ENCODE measurements around the gene BAX.

The BAX gene

GRCh38 chr19:48975947-48976847 lies 21.5 kb downstream of the BAX start:
- FAIRE-seq, result no peak
- DNase-seq (ENCODE audit: extremely low spot score, insufficient read length, low read depth), result no peak

DNA sequence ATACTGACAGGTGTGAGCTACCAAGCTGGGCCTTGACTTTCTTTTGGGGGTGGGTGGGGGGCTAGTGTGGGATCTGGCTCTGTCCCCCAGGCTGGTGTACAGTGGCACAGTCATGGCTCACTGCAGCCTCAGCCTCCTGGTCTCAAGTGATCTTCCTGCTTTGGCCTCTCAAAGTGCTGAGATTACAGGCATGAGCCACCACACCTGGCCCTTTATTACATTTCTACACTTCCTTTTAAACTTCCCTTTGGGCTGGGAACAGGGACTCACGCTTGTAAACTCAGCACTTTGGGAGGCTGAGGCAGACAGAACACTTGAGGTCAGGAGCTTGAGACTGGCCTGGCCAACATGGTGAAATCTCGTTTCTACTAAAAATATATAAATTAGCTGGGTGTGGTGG lies 22.4 kb downstream of the BAX start:
- FAIRE-seq, result no peak
- no peak for DNase-seq (ENCODE audit: extremely low spot score, insufficient read length, low read depth)

GRCh38 chr19:48982280-48982679 lies 27.6 kb downstream of the BAX start:
- no peak for FAIRE-seq
- DNase-seq (ENCODE audit: extremely low spot score, insufficient read length, low read depth), result no peak

DNA sequence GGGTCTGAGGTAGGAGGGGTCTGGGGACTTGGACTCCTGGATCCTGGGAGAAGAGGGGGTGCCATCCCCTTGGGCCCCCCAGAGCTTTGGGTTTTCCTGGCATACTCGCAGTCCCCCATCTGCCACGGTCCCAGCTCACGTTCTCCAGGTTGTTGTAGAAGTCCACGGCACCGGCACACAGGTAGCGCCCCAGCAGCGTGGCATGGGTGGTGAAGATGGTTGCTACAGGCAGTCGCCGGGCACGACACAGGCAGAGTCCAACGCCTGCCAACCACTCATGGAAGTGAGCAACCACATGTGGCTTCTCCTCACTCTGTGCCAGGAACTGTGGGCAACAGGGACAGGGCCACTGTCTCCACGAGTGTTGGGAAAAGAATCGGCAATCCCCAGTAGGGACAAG lies 31.0 kb downstream of the BAX start:
- FAIRE-seq, result no peak
- DNase-seq (ENCODE audit: extremely low spot score, insufficient read length, low read depth), result no peak

DNA sequence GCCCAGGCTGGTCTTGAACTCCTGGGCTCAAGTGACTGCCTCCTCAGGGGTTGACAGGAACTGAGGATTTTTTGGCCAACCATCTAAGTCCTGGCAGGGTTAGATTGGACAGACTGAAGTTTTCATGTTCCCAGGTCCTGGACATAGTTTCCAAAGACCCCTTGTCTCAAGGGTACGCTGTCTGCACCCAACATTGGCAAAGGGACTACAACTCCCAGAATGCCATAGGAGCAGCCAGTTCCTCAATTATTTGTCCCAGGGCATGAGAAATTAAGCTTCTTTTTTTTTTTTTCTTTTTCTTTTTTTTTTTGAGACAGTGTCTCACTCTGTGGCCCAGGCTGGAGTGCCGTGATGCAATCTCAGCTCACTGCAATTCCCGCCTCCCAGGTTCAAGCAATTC lies 31.5 kb downstream of the BAX start:
- no peak for DNase-seq (ENCODE audit: extremely low spot score, insufficient read length, low read depth)
- no peak for FAIRE-seq

DNA sequence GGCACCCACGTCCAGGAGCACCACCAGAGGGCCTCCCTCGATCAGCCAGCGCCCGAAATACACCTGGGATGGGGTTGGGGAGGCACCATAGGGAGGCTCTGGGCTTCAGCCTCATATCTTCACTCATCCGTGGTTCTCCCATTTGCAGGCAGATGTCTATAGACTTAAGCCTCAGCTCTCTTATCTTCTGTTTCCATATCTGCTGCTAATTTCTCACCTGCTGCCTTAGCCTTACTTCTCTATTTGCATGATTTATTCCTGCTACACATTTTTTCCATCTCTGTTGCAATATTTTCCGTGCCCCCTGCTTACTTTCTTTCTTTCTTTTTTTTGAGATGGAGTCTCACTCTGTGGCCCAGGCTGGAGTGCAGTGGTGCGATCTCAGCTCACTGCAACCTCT lies 32.6 kb downstream of the BAX start:
- no peak for DNase-seq (ENCODE audit: extremely low spot score, insufficient read length, low read depth)
- no peak for FAIRE-seq

GRCh38 chr19:48988286-48988685 lies 33.6 kb downstream of the BAX start:
- DNase-seq (ENCODE audit: extremely low spot score, insufficient read length, low read depth) (no peak), FAIRE-seq (no peak)

DNA sequence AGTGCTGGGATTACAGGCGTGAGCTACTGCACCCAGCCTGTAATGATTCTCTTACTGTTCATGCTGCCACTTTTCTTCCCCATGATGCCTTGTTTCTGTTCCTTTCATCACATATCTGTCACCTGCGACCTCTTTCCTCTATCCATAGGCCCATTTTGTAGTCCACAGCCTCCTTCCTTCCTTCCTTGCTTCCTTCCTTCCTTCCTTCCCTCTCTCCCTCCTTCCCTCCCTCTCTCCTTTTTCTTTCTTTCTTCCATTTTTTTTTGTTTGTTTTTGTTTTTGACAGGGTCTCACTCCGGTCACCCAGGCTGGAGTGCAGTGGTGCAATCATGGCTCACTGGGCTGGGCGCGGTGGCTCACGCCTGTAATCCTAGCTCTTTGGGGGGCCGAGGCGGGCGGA lies 34.2 kb downstream of the BAX start:
- no peak for DNase-seq (ENCODE audit: extremely low spot score, insufficient read length, low read depth)
- FAIRE-seq, result no peak

DNA sequence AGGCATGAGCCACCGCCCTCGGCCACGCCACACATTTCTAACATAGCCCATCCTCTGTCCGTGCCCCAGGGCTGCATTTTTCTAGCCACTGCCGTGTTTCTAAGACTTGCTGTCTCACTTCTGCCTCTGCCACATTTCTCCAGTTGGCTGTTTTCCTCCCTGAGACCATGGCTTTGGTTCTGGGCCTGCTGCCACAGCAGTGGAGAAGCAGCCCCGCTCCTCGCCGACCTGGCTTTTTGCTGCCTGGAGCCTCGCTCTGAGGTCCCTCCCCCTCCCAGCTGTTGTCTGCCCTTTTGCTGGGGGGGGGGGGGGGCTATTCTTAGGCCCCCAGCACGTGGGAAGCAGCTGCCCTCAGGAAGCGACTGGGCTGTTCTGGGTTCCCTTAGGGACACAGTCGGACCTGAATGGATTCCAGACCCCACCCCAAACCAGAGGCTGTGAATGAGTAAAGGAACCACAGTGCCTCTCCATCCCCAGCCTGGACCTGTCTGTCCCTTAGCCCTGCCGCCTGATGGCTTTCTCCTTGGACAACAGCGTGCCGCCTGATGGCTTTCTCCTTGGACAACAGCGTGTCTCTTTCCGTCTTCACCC lies 35.1 kb downstream of the BAX start:
- FAIRE-seq (no peak), DNase-seq (ENCODE audit: extremely low spot score, insufficient read length, low read depth) (no peak)

DNA sequence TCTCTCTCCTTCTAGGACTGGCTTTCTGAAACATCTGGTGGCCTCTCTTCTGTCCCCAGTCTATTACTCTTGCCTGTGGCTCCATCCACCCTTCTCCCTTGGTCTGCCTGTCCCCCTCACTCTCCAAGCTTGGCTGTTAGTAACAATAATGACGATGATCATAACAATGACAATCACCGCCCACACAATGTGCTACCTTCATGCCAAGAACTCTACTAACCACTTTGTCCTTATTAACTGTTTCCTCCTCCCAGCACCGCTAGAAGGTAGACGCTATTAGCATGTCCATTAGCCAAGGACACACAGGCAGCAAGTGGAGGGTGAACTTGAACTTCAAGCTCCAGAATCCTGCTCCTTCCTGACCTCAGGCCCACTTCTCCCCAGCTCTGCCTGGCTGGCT lies 35.7 kb downstream of the BAX start:
- DNase-seq (ENCODE audit: extremely low spot score, insufficient read length, low read depth) (no peak), FAIRE-seq (no peak)

GRCh38 chr19:48991011-48991609 lies 36.4 kb downstream of the BAX start:
- DNase-seq (ENCODE audit: extremely low spot score, insufficient read length, low read depth), result no peak
- no peak for FAIRE-seq

GRCh38 chr19:48991873-48992580 lies 37.4 kb downstream of the BAX start:
- no peak for DNase-seq (ENCODE audit: extremely low spot score, insufficient read length, low read depth)
- FAIRE-seq, result no peak

GRCh38 chr19:48992581-48993174 lies 38.0 kb downstream of the BAX start:
- FAIRE-seq (no peak), DNase-seq (ENCODE audit: extremely low spot score, insufficient read length, low read depth) (no peak)

DNA sequence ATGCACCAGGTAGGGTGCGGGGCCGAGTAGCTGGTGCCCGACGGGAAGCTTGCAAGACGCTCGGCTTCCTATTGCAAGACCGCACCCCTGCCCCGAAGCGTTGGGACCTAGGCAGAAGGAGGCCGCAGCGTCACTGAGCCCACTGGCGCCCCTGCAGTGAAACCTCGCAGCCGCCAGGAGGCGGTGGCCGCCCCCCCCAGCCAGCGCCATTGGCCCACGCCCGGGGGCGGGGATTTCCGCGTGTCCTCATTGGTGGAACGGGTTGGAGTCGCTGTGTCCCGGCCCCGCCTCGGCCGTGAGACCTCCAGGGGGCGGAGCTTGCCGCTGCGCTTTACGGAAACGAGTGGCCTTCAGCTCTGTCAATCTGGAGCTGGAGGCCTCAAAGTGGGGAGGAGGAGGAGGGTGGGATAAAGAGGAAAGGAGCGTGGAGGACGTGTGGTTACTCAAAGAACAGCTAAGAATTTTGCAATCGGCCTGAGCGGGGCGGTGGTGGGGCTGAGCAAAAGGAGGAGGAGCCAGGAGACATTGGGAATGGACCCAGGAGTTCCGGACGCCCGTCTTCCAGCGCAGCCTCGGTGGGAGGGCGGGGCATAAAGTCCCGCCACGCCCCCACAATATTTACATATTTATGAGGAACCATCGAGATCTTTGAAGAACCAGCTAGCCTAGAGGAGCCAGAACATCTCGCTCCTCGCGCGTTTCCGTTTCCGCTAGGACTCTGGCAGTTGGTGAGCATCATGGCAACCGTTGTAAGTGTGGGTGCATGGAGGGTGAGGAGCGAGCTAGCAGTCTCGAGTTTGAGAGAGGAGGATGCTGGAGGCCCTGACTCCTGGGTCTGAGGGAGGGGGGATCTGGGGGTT lies 38.7 kb downstream of the BAX start, which contains the start of the genes GYS1 and RUVBL2:
GYS1 (minus strand) TSS at position 135 of the 860 bp plus-strand sequence. CDS start 197 bp downstream, outside the sequence.
RUVBL2 (plus strand) TSS at position 713 of the 860 bp plus-strand sequence; CDS start at position 738, 25 bp downstream.
- peak; percentile 98 for DNase-seq (ENCODE audit: extremely low spot score, insufficient read length, low read depth)
- peak; percentile 99 for FAIRE-seq

- no peak for FAIRE-seq
- no peak for DNase-seq (ENCODE audit: extremely low spot score, insufficient read length, low read depth)
Observed at GRCh38 chr19:48994035-48994386, 39.3 kb downstream of the BAX start.

DNA sequence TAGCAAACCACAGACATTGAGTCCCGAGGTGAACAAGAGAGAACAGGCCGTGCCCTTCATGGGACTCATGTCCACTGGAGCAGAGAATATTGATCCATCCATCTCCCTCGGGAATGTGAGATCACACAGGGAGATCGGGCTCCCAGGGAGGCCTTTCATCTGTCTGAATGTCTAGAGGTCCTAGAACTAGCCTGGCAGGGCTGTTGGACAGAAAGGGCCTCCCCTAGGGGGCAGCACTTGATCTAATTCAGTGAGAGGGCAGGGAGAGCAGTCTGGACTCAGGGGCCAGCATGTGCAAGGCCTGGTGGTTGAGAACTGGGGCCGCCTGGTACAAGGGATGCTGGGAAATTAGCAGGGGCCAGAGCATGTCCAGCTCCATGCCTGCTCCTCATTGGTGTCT lies 43.3 kb downstream of the BAX start:
- FAIRE-seq (no peak), DNase-seq (ENCODE audit: extremely low spot score, insufficient read length, low read depth) (no peak)

GRCh38 chr19:48999481-49000325 lies 45.0 kb downstream of the BAX start:
- DNase-seq (ENCODE audit: extremely low spot score, insufficient read length, low read depth) (no peak), FAIRE-seq (peak; percentile 52)

DNA sequence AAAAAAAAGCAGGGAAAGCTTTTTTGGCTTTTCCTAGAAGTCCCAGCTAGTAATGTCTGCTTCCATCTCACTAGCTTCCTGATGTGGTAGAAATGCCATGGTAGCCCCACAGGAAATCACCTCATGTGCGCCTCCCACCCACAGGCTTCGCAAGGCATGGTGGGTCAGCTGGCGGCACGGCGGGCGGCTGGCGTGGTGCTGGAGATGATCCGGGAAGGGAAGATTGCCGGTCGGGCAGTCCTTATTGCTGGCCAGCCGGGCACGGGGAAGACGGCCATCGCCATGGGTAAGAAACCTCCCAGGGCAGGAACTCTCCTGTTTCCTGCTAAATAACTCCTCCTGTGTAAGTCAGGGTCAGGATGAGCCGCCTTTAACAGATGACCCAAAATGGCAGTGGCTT lies 49.5 kb downstream of the BAX start:
- no peak for FAIRE-seq
- no peak for DNase-seq (ENCODE audit: extremely low spot score, insufficient read length, low read depth)

All from GM18507 (cell line).